ENCODE measurements around the gene ZMYM4.
"Not testable (repeated sequence)": the region's sequence is repeated elsewhere in the genome, so short reads cannot be mapped to it uniquely, and the experiment has no call there.

DNA sequence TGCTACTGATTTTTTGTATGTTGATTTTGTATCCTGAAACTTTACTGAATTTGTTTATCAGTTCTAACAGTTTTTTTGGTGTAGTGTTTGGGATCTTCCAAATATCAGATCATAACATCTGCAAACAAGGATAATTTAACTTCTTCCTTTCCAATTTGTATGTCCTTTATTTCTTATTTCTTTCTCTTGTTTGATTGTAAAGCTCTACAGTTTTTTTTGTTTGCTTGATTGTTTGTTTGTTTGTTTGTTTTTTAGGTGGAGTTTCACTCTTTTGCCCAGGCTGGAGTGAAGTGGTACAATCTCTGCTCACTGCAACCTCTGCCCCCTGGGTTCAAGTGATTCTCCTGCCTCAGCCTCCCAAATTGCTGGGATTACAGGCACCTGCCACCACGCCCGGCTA, 31.7 kb upstream of the ZMYM4 start:
- TF ChIP-seq EP300 (IDR thresholded peaks at IDR 0.05; ENCODE audit: borderline replicate concordance in 1 of 2, low read depth in 1 of 2, low read length in 1 of 2); FOXM1 (IDR thresholded peaks at IDR 0.05; ENCODE audit: low read depth); RAD21 (IDR thresholded peaks at IDR 0.05; ENCODE audit: low read length): not testable (repeated sequence)
- TF ChIP-seq, protein P1, sequence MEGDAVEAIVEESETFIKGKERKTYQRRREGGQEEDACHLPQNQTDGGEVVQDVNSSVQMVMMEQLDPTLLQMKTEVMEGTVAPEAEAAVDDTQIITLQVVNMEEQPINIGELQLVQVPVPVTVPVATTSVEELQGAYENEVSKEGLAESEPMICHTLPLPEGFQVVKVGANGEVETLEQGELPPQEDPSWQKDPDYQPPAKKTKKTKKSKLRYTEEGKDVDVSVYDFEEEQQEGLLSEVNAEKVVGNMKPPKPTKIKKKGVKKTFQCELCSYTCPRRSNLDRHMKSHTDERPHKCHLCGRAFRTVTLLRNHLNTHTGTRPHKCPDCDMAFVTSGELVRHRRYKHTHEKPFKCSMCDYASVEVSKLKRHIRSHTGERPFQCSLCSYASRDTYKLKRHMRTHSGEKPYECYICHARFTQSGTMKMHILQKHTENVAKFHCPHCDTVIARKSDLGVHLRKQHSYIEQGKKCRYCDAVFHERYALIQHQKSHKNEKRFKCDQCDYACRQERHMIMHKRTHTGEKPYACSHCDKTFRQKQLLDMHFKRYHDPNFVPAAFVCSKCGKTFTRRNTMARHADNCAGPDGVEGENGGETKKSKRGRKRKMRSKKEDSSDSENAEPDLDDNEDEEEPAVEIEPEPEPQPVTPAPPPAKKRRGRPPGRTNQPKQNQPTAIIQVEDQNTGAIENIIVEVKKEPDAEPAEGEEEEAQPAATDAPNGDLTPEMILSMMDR (IDR thresholded peaks at IDR 0.05), result not testable (repeated sequence)
